GM12801 (cell line): ENCODE data around the gene TBXT.

Source experiments
- CTCF ChIP-seq: IDR thresholded peaks from one replicate; pipeline ENCODE4 v1.5.1; 2011; ENCODE audit warnings: control low read depth; ENCODE audit not compliant: insufficient read length; ENCODE audit errors: extremely low read depth

TBXT gene

GRCh38 chr6:166192136-166192535 is 24.5 kb upstream of the TBXT start:
- no peak for TF ChIP-seq CTCF

GRCh38 chr6:166179704-166180103 is 12.1 kb upstream of the TBXT start:
- TF ChIP-seq CTCF, result no peak

GRCh38 chr6:166176106-166176505 is 8.5 kb upstream of the TBXT start:
- TF ChIP-seq CTCF, result no peak

- TF ChIP-seq CTCF, result no peak
These were observed 6.4 kb upstream of the TBXT start for GRCh38 chr6:166174031-166174430.

- no peak for TF ChIP-seq CTCF
These were observed 5.8 kb upstream of the TBXT start for GRCh38 chr6:166173281-166173951.

- no peak for TF ChIP-seq CTCF
These were observed 4.9 kb upstream of the TBXT start for GRCh38 chr6:166172546-166172945.

- TF ChIP-seq CTCF, result no peak
These were observed 2.1 kb upstream of the TBXT start for GRCh38 chr6:166169549-166170421.
